ENCODE data around the gene PRR33.

GRCh38 chr11:1893581-1894359, 2.1 kb upstream of the PRR33 start:
- TF ChIP-seq CTCF (IDR thresholded peaks at IDR 0.05) (no peak), POLR2AphosphoS5 (IDR thresholded peaks at IDR 0.05) (no peak)

Measured in prostate gland (tissue), 2 donors.